ENCODE measurements around the gene UBTF. TPM values are rescaled to one million over a fixed set of nuclear protein-coding genes. Genes with fewer than 3 reads are reported as not detected.
A peak's percentile ranks its signal among the peaks of the same experiment; 100 is the strongest.

The UBTF gene
- total and polyA plus RNA-seq, 9 of the 15 experiments (the other 6 are each of a cell fraction or from before 2014, with no cell fraction given): 1.2 to 113 (median 83.6) TPM

- Histone ChIP-seq H3K4me2 (ENCODE audit: insufficient read depth, low read length) (no peak overlapping the region), H3K9me3 (replicated peaks; ENCODE audit: control insufficient read depth, insufficient read depth, low read depth, low read length) (no peaks in the 10 kb centered on the region), H3K27me3 (ENCODE audit: control insufficient read depth in 2 of 2, insufficient read depth in 2 of 2, low read length in 2 of 2) (no peaks in the 10 kb centered on the region), H2AFZ (ENCODE audit: low read depth, low read length) (no peak overlapping the region), H3K4me1 (replicated peaks in 1 of 2; ENCODE audit: control insufficient read depth in 2 of 2, insufficient read depth in 2 of 2, low read length in 2 of 2) (peaks cover 26 to 44% of the 10 kb centered on the region in 2 experiments), H3K9me1 (ENCODE audit: control insufficient read depth, insufficient read depth, low read length) (peaks cover 2% of the 10 kb centered on the region), H4K20me1 (replicated peaks; ENCODE audit: control insufficient read depth, insufficient read depth, low read length) (peaks cover 8% of the 10 kb centered on the region), H3K79me2 (ENCODE audit: control insufficient read depth, insufficient read depth, low read length) (peaks cover 39% of the 10 kb centered on the region), H3K9ac (ENCODE audit: insufficient read depth in 1 of 2, low read depth in 2 of 2, low read length in 2 of 2) (no peak overlapping the region), H3K4me3 (no peak overlapping the region), H3K36me3 (ENCODE audit: control insufficient read depth, insufficient read depth, low read length) (peaks cover 72% of the 10 kb centered on the region), H3K27ac (ENCODE audit: extremely low read depth, low read depth, low read length) (no peak overlapping the region)
- ATAC-seq (no peak), DNase-seq (ENCODE audit: extremely low read depth in 1 of 4, low spot score in 3 of 4) (no peak), FAIRE-seq (no peak)
- TF ChIP-seq NCOR1 (IDR thresholded peaks at IDR 0.05) (no peak), POLR2AphosphoS5 (IDR thresholded peaks at IDR 0.05; ENCODE audit: control insufficient read depth, insufficient read depth, low read depth, low read length) (0 out of 2 replicates have a peak, but pooled peaks have one; percentile 27)
- in situ Hi-C loops (cut with MboI): loop anchor here (5.0 kb wide), 1 partner anchor 112 kb away; no protein-coding TSS in a partner anchor
- BruUV-seq (replicated peaks): no TSS peak
- CTCF ChIA-PET (ENCODE audit: low intra/inter-chr PET ratio): no interaction called here
- intact Hi-C loops (cut with micrococcal nuclease): no loop called here
- 93% methylated on average over 6 of the region's 6 CpGs for WGBS (ENCODE audit: insufficient coverage, low coverage, missing lambda C conversion rate)
- POLR2A ChIA-PET: interaction anchor here (0.9 to 2.2 kb wide), 7 partner anchors 11 to 146 kb away, joined by 3 to 11 read pairs (median 4); no protein-coding TSS in a partner anchor
These were observed 4.6 kb downstream of the UBTF start for GRCh38 chr17:44214896-44215295.

- peaks cover 26 to 49% of the 10 kb centered on the region in 2 experiments for H3K4me1 ChIP-seq (replicated peaks in 1 of 2; ENCODE audit: control insufficient read depth in 2 of 2, insufficient read depth in 2 of 2, low read length in 2 of 2)
- no peaks in the 10 kb centered on the region for H3K9me3 ChIP-seq (replicated peaks; ENCODE audit: control insufficient read depth, insufficient read depth, low read depth, low read length)
- BruUV-seq (replicated peaks): no TSS peak
- in situ Hi-C loops (cut with MboI) (loop anchor here (5.0 kb wide), 1 partner anchor 113 kb away; no protein-coding TSS in a partner anchor), intact Hi-C loops (cut with micrococcal nuclease) (no loop called here)
- DNase-seq (ENCODE audit: extremely low read depth in 1 of 4, low spot score in 3 of 4): no peak
- CTCF ChIA-PET (ENCODE audit: low intra/inter-chr PET ratio): no interaction called here
- H3K9me1 ChIP-seq (ENCODE audit: control insufficient read depth, insufficient read depth, low read length): peaks cover 4% of the 10 kb centered on the region
- peaks cover 12% of the 10 kb centered on the region for H4K20me1 ChIP-seq (replicated peaks; ENCODE audit: control insufficient read depth, insufficient read depth, low read length)
- H3K4me3 ChIP-seq: no peak overlapping the region
- no peak overlapping the region for H3K9ac ChIP-seq (ENCODE audit: insufficient read depth in 1 of 2, low read depth in 2 of 2, low read length in 2 of 2)
- H3K27ac ChIP-seq (ENCODE audit: extremely low read depth, low read depth, low read length): no peak overlapping the region
- peaks cover 37% of the 10 kb centered on the region for H3K79me2 ChIP-seq (ENCODE audit: control insufficient read depth, insufficient read depth, low read length)
- H3K27me3 ChIP-seq (ENCODE audit: control insufficient read depth in 2 of 2, insufficient read depth in 2 of 2, low read length in 2 of 2): no peaks in the 10 kb centered on the region
- WGBS (ENCODE audit: insufficient coverage, low coverage, missing lambda C conversion rate): 70% methylated on average over 1 of the region's 1 CpG
- H3K4me2 ChIP-seq (ENCODE audit: insufficient read depth, low read length): no peak overlapping the region
- peaks cover 80% of the 10 kb centered on the region for H3K36me3 ChIP-seq (ENCODE audit: control insufficient read depth, insufficient read depth, low read length)
- no peak for ATAC-seq
- no peak for FAIRE-seq
- H2AFZ ChIP-seq (ENCODE audit: low read depth, low read length): no peak overlapping the region
- POLR2A ChIA-PET: interaction anchor here (0.6 to 2.2 kb wide), 13 partner anchors 10 to 179 kb away, joined by 3 to 11 read pairs (median 3); no protein-coding TSS in a partner anchor
- no peak for TF ChIP-seq XRCC4 (IDR thresholded peaks at IDR 0.05; ENCODE audit: extremely low read depth, insufficient read depth, insufficient read length)
- no peak for TF ChIP-seq PHF20 (IDR thresholded peaks at IDR 0.05; ENCODE audit: partially characterized antibody)
- TF ChIP-seq ZNF41 (CRISPR knock-in tag; conservative IDR thresholded peaks at IDR 0.05): no peak
- no peak for TF ChIP-seq STAT5A (IDR thresholded peaks at IDR 0.05; ENCODE audit: borderline replicate concordance, low read length)
- TF ChIP-seq ATF2 (CRISPR knock-in tag; IDR thresholded peaks at IDR 0.05): no peak
- TF ChIP-seq DDX20 (tag; IDR thresholded peaks at IDR 0.05; ENCODE audit: low read depth): no peak
- no peak for TF ChIP-seq FOXA1 (IDR thresholded peaks at IDR 0.05; ENCODE audit: borderline replicate concordance)
- no peak for TF ChIP-seq WHSC1 (IDR thresholded peaks at IDR 0.05; ENCODE audit: low read length)
These were observed 5.3 kb downstream of the UBTF start for GRCh38 chr17:44214230-44214494.

Measured in K562 (cell line).